Peyer's patch (tissue), 4 donors: ENCODE measurements around the gene TNS3.

Experiments used
- POLR2A ChIP-seq, 2 donors: fragments of 450-650 bp; IDR thresholded peaks; one replicate each; pipeline ENCODE4 v1.5.1; 2017; ENCODE audit warnings: antibody characterized with exemption in 2 of 2, mild to moderate bottlenecking in 2 of 2, moderate library complexity in 2 of 2
- TF ChIP-seq, protein P1 (sequence below), 6 experiments: fragments of 450-650 bp in 4 of 6; fragments of 200-600 bp in 2 of 6; sonication (generic) in 1 of 6; IDR thresholded peaks; one replicate each; pipeline ENCODE4 v1.5.1; 2017 to 2019; ENCODE audit warnings: antibody characterized with exemption in 6 of 6, mild to moderate bottlenecking in 3 of 6, moderate library complexity in 1 of 6

DNA sequence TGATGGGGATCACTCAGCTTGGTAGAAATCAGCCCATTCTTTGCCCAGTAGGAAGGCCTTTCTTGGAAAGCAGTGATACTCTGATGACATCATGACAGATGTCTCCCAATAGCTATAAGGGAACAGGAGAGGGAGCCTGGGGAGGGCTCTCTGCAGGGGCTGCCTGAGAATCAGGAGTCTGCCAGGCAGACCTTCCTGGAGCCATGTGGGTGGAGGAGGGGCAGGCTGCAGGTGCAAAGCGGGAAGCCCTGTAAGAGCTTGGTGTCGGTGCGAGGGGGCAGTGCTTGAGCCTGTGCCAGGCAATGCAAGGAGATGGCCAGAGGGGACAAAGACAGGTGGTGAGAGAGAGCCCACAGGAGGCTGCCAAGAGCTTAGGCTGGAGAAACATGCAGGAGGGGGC, 5.0 kb upstream of the TNS3 start:
- TF ChIP-seq, protein P1, sequence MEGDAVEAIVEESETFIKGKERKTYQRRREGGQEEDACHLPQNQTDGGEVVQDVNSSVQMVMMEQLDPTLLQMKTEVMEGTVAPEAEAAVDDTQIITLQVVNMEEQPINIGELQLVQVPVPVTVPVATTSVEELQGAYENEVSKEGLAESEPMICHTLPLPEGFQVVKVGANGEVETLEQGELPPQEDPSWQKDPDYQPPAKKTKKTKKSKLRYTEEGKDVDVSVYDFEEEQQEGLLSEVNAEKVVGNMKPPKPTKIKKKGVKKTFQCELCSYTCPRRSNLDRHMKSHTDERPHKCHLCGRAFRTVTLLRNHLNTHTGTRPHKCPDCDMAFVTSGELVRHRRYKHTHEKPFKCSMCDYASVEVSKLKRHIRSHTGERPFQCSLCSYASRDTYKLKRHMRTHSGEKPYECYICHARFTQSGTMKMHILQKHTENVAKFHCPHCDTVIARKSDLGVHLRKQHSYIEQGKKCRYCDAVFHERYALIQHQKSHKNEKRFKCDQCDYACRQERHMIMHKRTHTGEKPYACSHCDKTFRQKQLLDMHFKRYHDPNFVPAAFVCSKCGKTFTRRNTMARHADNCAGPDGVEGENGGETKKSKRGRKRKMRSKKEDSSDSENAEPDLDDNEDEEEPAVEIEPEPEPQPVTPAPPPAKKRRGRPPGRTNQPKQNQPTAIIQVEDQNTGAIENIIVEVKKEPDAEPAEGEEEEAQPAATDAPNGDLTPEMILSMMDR (IDR thresholded peaks at IDR 0.05) = no peak
- TF ChIP-seq POLR2A (IDR thresholded peaks at IDR 0.05) = no peak
